ENCODE data around the gene PPP1R13L.

PPP1R13L gene

GRCh38 chr19:45451131-45451849 is 46.4 kb upstream of the PPP1R13L start:
- no peak overlapping the region for H3K27ac ChIP-seq (ENCODE audit: low read depth, low read length, poor library complexity, severe bottlenecking)

DNA sequence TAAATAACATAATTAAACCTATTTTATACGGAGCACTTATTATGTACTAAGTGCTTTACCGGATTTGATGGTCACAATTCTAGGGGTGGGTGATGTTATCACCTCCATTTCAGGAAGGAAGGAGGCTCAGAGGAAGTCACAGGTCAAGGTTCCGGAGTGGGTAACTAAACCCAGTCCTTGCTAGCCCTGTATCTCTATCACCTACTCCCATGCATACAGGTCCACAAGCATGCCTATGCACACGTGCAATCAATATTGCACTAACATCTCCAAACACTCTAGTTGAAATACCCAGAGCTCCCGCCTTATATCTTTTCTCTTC is 45.1 kb upstream of the PPP1R13L start:
- Histone ChIP-seq H3K9me3 (ENCODE audit: low read length) (no peaks in the 10 kb centered on the region), H3K79me2 (ENCODE audit: insufficient read depth, low read length) (no peaks in the 10 kb centered on the region), H4K20me1 (ENCODE audit: insufficient read depth, low read length) (no peaks in the 10 kb centered on the region), H3F3A (ENCODE audit: insufficient read depth, low read length) (no peaks in the 10 kb centered on the region; the same call in 1 of the 2 replicates), H3K4me1 (ENCODE audit: insufficient read depth, low read length, severe bottlenecking) (peaks cover 30% of the 10 kb centered on the region), H3K4me2 (ENCODE audit: low read length) (peak overlapping the region; percentile 82), H3K9me2 (ENCODE audit: low read depth, low read length) (no peaks in the 10 kb centered on the region), H2AFZ (ENCODE audit: low read length) (no peak overlapping the region), H3K36me3 (ENCODE audit: insufficient read depth, low read length) (no peaks in the 10 kb centered on the region), H3K9ac (ENCODE audit: low read length) (peak overlapping the region; percentile 66), H3K27ac (ENCODE audit: low read depth, low read length, poor library complexity, severe bottlenecking) (no peak overlapping the region), H3K27me3 (ENCODE audit: insufficient read depth, low read length) (no peaks in the 10 kb centered on the region), H3K4me3 (ENCODE audit: low read depth, low read length, poor library complexity, severe bottlenecking) (peak overlapping the region; percentile 65)
- TF ChIP-seq, protein P1, sequence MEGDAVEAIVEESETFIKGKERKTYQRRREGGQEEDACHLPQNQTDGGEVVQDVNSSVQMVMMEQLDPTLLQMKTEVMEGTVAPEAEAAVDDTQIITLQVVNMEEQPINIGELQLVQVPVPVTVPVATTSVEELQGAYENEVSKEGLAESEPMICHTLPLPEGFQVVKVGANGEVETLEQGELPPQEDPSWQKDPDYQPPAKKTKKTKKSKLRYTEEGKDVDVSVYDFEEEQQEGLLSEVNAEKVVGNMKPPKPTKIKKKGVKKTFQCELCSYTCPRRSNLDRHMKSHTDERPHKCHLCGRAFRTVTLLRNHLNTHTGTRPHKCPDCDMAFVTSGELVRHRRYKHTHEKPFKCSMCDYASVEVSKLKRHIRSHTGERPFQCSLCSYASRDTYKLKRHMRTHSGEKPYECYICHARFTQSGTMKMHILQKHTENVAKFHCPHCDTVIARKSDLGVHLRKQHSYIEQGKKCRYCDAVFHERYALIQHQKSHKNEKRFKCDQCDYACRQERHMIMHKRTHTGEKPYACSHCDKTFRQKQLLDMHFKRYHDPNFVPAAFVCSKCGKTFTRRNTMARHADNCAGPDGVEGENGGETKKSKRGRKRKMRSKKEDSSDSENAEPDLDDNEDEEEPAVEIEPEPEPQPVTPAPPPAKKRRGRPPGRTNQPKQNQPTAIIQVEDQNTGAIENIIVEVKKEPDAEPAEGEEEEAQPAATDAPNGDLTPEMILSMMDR (IDR thresholded peaks at IDR 0.05; ENCODE audit: low read length) = no peak
- TF ChIP-seq EZH2 (IDR thresholded peaks at IDR 0.05; ENCODE audit: borderline replicate concordance, low read length) = no peak

More at GRCh38 chr19:45451131-45451849, 46.4 kb upstream of the PPP1R13L start:
- Histone ChIP-seq H3K4me1 (ENCODE audit: insufficient read depth, low read length, severe bottlenecking) (peaks cover 33% of the 10 kb centered on the region), H3F3A (ENCODE audit: insufficient read depth, low read length) (no peaks in the 10 kb centered on the region; the same call in 1 of the 2 replicates), H3K9me3 (ENCODE audit: low read length) (no peaks in the 10 kb centered on the region), H3K27me3 (ENCODE audit: insufficient read depth, low read length) (0 out of 2 replicates have a peak, but pooled peaks cover under 1% of the 10 kb centered on the region), H3K4me2 (ENCODE audit: low read length) (peak overlapping the region; percentile 92), H3K9me2 (ENCODE audit: low read depth, low read length) (no peaks in the 10 kb centered on the region), H3K36me3 (ENCODE audit: insufficient read depth, low read length) (no peaks in the 10 kb centered on the region), H2AFZ (ENCODE audit: low read length) (peak overlapping the region; percentile 52; the same call in 1 of the 2 replicates), H3K9ac (ENCODE audit: low read length) (peak overlapping the region; percentile 57), H3K4me3 (ENCODE audit: low read depth, low read length, poor library complexity, severe bottlenecking) (peak overlapping the region; percentile 65), H4K20me1 (ENCODE audit: insufficient read depth, low read length) (no peaks in the 10 kb centered on the region), H3K79me2 (ENCODE audit: insufficient read depth, low read length) (no peaks in the 10 kb centered on the region)
- TF ChIP-seq, protein P1 (IDR thresholded peaks at IDR 0.05; ENCODE audit: low read length) = no peak
- TF ChIP-seq EZH2 (IDR thresholded peaks at IDR 0.05; ENCODE audit: borderline replicate concordance, low read length) = no peak

GRCh38 chr19:45448887-45449299 is 44.0 kb upstream of the PPP1R13L start:
- Histone ChIP-seq H3F3A (ENCODE audit: insufficient read depth, low read length) (no peaks in the 10 kb centered on the region; the same call in 1 of the 2 replicates), H3K27ac (ENCODE audit: low read depth, low read length, poor library complexity, severe bottlenecking) (no peak overlapping the region), H3K9me3 (ENCODE audit: low read length) (no peaks in the 10 kb centered on the region), H3K27me3 (ENCODE audit: insufficient read depth, low read length) (no peaks in the 10 kb centered on the region), H3K9me2 (ENCODE audit: low read depth, low read length) (no peaks in the 10 kb centered on the region), H3K4me2 (ENCODE audit: low read length) (no peak overlapping the region), H4K20me1 (ENCODE audit: insufficient read depth, low read length) (no peaks in the 10 kb centered on the region), H3K4me3 (ENCODE audit: low read depth, low read length, poor library complexity, severe bottlenecking) (no peak overlapping the region), H2AFZ (ENCODE audit: low read length) (no peak overlapping the region), H3K4me1 (ENCODE audit: insufficient read depth, low read length, severe bottlenecking) (peaks cover 40% of the 10 kb centered on the region), H3K79me2 (ENCODE audit: insufficient read depth, low read length) (no peaks in the 10 kb centered on the region), H3K36me3 (ENCODE audit: insufficient read depth, low read length) (no peaks in the 10 kb centered on the region), H3K9ac (ENCODE audit: low read length) (no peak overlapping the region)
- TF ChIP-seq, protein P1 (IDR thresholded peaks at IDR 0.05; ENCODE audit: low read length) = no peak
- TF ChIP-seq EZH2 (IDR thresholded peaks at IDR 0.05; ENCODE audit: borderline replicate concordance, low read length) = no peak
